LNCAP (cell line): Measurements from ENCODE around the gene BICD1.

Source experiments
- CTCF ChIP-seq: fragments of 450-650 bp; IDR thresholded peaks from 2 replicates; pipeline ENCODE4 v1.5.1; 2017; ENCODE audit warnings: mild to moderate bottlenecking

The BICD1 gene

DNA sequence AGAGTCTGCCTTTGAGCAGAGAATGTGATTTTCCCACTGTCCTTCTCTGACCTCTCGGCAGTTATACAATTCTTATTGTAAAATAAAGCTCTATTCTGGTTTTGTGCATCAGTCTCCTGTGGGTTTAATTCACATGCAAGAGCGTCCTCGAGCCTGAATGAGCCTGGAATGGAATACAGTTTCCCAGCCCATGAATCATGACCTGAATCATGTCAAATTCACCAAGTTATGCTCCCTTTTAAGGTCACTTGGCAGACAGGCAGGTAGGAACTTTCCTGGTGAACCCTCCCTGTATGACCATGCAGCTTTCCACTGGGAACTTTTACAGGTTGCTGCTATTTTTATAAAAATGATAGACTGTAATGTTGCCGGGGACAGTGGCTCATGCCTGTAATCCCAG is 41.7 kb downstream of the BICD1 start:
- no peak for TF ChIP-seq CTCF

- TF ChIP-seq CTCF: no peak
Measured at GRCh38 chr12:32149489-32149888, 42.8 kb downstream of the BICD1 start.

DNA sequence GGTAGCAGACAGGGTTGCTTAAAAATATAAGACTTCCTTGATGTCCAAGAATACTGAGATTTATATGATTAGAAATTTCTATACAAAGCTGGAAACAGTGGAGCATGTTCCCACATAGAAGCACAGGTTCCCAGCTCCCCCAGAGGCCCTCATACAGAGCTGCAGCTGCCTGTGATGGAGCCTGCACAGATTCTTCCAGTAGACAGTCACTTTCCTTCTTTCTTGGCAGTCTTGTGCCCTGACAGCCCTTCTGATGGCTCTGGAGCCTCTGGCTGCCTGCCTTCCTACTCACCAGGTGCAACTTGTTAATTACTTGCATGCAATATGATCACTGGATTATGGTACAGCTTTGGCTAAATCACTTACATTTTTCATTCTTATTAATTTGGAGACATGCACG is 44.4 kb downstream of the BICD1 start:
- TF ChIP-seq CTCF: no peak

- TF ChIP-seq CTCF: no peak
Measured at GRCh38 chr12:32151552-32151951, 44.9 kb downstream of the BICD1 start.

DNA sequence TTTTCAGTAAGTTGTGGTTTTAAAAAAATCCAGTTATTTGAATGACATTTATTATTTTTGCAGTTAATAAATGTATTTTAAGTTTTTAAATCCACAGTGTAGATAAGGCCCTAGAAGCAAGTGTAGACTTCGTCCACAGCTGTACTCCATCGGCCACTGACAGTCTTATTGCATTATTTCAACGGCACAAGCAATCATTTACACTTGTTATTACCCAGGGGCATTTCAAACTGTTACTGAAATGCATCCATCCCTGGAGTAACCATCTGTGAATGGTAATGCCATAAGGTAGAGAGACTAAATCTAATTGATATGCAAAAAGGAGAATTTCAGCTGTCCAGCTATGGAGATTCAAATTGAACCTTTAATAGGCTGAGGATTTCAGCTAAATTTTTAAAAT is 48.4 kb downstream of the BICD1 start:
- TF ChIP-seq CTCF: no peak

- TF ChIP-seq CTCF: no peak
Measured at GRCh38 chr12:32155961-32156529, 49.4 kb downstream of the BICD1 start.

GRCh38 chr12:32158525-32158924 is 51.9 kb downstream of the BICD1 start:
- no peak for TF ChIP-seq CTCF

GRCh38 chr12:32159381-32159780 is 52.7 kb downstream of the BICD1 start:
- no peak for TF ChIP-seq CTCF
